Type B pancreatic cell (in vitro differentiated cells): ENCODE results near the gene DRD4. TPM values are rescaled to one million over a fixed set of nuclear protein-coding genes. Genes with fewer than 3 reads are reported as not detected.
A peak's percentile ranks its signal among the peaks of the same experiment; 100 is the strongest.

Experiments used
- DNase-seq: peaks from one replicate; pipeline ENCODE4 v3.0.0; 2021; ENCODE audit warnings: mixed read lengths; ENCODE audit not compliant: unreplicated experiment; ENCODE audit errors: extremely low spot score
- H3K27ac Mint-ChIP-seq: 2 replicates; pipeline ENCODE4 v1.8.0; 2021; ENCODE audit warnings: mild to moderate bottlenecking, mixed read lengths
- H3K27me3 Mint-ChIP-seq: 2 replicates; pipeline ENCODE4 v1.8.0; 2021; ENCODE audit warnings: mixed read lengths
- H3K36me3 Mint-ChIP-seq: 2 replicates; pipeline ENCODE4 v1.8.0; 2021; ENCODE audit warnings: mixed read lengths
- H3K4me1 Mint-ChIP-seq: one replicate; pipeline ENCODE4 v1.8.0; 2021; ENCODE audit warnings: mixed read lengths; ENCODE audit not compliant: unreplicated experiment
- H3K4me3 Mint-ChIP-seq: 2 replicates; pipeline ENCODE4 v1.8.0; 2021; ENCODE audit warnings: mild to moderate bottlenecking, mixed read lengths
- H3K9me3 Mint-ChIP-seq: 2 replicates; pipeline ENCODE4 v1.8.0; 2021; ENCODE audit warnings: mixed read lengths
- total RNA-seq: library from RNA; stranded (reverse); gene quantifications from 2 replicates; pipeline ENCODE4 v1.2.1, GENCODE V29; 2021; ENCODE audit warnings: low replicate concordance
- TF ChIP-seq, protein P1 (sequence below): fragments of 200-600 bp; sonication (generic); conservative IDR thresholded peaks from 2 replicates; pipeline ENCODE4 v1.5.0; 2021; ENCODE audit warnings: antibody characterized with exemption, mild to moderate bottlenecking

Gene DRD4
- total RNA-seq, 1 donor from 2014 or later, result 1.2 TPM

DNA sequence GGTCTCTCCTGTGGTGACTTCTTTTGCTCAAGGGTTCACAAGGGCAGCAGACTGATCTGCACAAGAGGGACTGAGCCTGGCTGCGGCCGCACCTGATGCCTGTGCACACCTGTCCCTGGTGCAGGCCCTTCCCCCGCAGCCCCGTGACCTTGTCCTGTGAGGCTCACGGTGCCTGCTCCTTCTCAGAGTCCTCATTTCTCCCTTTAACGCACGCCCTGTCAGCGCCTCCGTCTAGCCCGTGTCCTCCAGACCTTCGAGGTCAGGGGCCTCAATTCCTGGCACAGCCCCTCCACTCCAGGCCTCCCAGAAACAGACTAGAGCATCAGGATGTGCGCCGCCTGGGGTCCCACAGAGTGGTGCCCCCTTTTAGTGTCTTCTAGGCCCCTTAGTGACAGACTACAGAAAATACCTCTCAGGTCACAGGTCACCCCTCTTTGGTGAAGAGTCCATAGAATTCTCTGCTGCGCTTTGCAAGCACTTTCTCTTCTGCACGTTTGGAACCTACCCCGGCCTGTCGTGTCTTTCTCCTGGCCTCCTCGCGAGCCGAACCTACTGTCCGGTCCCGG, 1.0 kb upstream of the DRD4 start:
- peaks cover 48% of the 10 kb centered on the region for H3K27me3 Mint-ChIP-seq
- H3K4me3 Mint-ChIP-seq, result no peak overlapping the region
- DNase-seq, result no peak
- no peaks in the 10 kb centered on the region for H3K36me3 Mint-ChIP-seq
- no peaks in the 10 kb centered on the region for H3K9me3 Mint-ChIP-seq
- no peaks in the 10 kb centered on the region for H3K4me1 Mint-ChIP-seq
- TF ChIP-seq, protein P1, sequence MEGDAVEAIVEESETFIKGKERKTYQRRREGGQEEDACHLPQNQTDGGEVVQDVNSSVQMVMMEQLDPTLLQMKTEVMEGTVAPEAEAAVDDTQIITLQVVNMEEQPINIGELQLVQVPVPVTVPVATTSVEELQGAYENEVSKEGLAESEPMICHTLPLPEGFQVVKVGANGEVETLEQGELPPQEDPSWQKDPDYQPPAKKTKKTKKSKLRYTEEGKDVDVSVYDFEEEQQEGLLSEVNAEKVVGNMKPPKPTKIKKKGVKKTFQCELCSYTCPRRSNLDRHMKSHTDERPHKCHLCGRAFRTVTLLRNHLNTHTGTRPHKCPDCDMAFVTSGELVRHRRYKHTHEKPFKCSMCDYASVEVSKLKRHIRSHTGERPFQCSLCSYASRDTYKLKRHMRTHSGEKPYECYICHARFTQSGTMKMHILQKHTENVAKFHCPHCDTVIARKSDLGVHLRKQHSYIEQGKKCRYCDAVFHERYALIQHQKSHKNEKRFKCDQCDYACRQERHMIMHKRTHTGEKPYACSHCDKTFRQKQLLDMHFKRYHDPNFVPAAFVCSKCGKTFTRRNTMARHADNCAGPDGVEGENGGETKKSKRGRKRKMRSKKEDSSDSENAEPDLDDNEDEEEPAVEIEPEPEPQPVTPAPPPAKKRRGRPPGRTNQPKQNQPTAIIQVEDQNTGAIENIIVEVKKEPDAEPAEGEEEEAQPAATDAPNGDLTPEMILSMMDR, result no peak
- H3K27ac Mint-ChIP-seq, result no peak overlapping the region

DNA sequence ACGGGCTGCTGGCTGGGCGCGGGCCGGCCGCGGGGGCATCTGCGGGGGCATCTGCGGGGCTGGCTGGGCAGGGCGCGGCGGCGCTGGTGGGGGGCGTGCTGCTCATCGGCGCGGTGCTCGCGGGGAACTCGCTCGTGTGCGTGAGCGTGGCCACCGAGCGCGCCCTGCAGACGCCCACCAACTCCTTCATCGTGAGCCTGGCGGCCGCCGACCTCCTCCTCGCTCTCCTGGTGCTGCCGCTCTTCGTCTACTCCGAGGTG, 194 bp downstream of the DRD4 start:
- Mint-ChIP-seq H3K36me3 (no peaks in the 10 kb centered on the region), H3K9me3 (no peaks in the 10 kb centered on the region), H3K27ac (no peak overlapping the region), H3K27me3 (peaks cover 51% of the 10 kb centered on the region), H3K4me1 (no peaks in the 10 kb centered on the region), H3K4me3 (peak overlapping the region; percentile 74)
- DNase-seq, result no peak
- TF ChIP-seq, protein P1, result no peak

DNA sequence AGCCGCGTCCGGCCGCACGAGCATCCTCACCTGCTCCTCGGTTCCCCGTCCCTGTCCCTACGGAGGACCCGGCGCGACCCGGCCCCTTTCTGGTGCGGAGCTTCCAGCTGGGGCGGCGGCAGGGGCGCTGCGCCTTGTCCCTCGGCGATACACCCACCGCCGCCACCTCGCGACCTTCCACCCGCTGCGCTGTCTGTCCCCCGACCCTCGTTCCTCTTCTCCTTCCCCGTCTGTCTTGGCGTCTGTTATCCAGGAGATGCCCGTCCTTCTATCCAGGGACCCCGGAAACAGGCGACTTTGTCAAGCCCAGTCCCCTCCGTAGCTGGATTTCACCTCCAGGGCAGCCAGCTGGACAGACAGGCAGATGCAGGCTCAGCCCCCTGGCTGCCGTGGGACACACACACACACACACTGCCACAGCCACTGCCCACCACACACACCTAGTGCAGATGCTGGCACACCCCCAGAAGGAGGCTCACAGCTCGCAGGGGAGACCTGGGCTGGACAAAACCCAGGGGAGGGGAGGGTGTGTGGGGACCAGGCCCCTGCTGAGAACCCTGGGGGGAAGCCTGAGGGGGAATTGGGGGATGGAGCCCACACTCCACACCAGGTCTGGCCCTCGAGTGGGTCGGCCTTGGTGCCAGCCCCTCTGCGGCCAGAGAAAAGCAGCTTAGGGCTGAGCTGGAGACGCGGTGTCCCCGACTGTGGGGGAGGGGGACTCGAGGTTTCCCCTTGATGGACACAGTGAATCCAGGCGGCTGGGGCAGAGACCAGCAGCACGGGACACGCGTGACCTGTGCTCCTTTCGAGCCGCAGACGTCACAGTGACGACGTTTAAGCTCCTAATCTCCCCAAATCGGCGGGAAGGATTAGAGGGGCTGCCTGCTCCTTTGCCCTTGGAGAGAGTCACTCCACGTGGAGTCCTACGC, 788 bp downstream of the DRD4 start:
- H3K27me3 Mint-ChIP-seq, result peaks cover 51% of the 10 kb centered on the region
- no peaks in the 10 kb centered on the region for H3K9me3 Mint-ChIP-seq
- no peaks in the 10 kb centered on the region for H3K36me3 Mint-ChIP-seq
- H3K4me1 Mint-ChIP-seq, result no peaks in the 10 kb centered on the region
- H3K4me3 Mint-ChIP-seq, result peak overlapping the region; percentile 74
- TF ChIP-seq, protein P1, result no peak
- no peak overlapping the region for H3K27ac Mint-ChIP-seq
- DNase-seq, result no peak

DNA sequence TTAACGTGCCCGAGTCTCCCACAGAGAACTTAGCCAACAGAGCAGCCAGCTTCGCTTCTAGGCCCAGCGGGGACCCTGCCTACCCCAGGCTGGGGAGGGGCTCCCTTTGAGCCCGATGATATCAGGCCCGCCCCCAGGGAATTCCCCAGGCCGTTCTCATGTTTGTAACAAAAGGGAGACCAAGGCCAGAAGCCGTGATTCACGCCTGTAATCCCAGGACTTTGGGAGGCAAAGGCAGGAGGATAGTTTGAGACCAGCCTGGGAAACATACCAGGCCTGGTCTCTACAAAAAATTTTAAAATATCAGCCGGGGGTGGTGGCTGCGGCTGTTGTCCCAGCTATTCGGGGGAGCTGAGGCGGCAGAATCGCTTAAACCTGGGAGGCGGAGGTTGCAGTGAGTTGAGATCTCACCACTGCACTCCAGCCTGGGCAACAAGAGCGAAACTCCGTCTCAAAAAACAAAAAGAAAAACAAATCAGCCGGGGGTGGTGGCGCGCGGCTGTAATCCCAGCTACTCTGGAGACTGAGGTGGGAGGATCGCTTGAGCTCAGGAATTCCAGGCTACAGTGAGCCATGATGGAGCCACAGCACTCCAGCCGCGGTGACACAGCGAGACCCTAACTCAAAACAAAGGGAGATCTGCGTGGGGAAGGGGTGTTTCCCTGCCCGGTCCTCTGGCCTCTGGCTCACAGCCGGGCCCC, 1.7 kb downstream of the DRD4 start:
- H3K27ac Mint-ChIP-seq, result peak overlapping the region; percentile 29

DNA sequence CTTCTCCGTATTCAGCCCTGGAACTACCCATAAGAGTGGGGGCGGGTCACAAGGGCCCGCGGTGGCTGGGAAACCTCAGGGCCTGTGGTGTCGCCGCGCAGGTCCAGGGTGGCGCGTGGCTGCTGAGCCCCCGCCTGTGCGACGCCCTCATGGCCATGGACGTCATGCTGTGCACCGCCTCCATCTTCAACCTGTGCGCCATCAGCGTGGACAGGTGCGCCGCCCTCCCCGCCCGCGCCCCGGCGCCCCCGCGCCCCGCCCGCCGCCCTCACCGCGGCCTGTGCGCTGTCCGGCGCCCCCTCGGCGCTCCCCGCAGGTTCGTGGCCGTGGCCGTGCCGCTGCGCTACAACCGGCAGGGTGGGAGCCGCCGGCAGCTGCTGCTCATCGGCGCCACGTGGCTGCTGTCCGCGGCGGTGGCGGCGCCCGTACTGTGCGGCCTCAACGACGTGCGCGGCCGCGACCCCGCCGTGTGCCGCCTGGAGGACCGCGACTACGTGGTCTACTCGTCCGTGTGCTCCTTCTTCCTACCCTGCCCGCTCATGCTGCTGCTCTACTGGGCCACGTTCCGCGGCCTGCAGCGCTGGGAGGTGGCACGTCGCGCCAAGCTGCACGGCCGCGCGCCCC, 2.4 kb downstream of the DRD4 start:
- H3K9me3 Mint-ChIP-seq, result no peaks in the 10 kb centered on the region
- no peak for DNase-seq
- TF ChIP-seq, protein P1, result no peak
- peaks cover 51% of the 10 kb centered on the region for H3K27me3 Mint-ChIP-seq
- H3K4me1 Mint-ChIP-seq, result no peaks in the 10 kb centered on the region
- H3K27ac Mint-ChIP-seq, result no peak overlapping the region
- H3K36me3 Mint-ChIP-seq, result no peaks in the 10 kb centered on the region
- H3K4me3 Mint-ChIP-seq, result no peak overlapping the region

More for the DNA sequence above, 1.7 kb downstream of the DRD4 start:
- DNase-seq, result no peak
- H3K4me1 Mint-ChIP-seq, result no peaks in the 10 kb centered on the region
- no peaks in the 10 kb centered on the region for H3K9me3 Mint-ChIP-seq
- H3K4me3 Mint-ChIP-seq, result peak overlapping the region; percentile 74
- H3K36me3 Mint-ChIP-seq, result no peaks in the 10 kb centered on the region
- H3K27me3 Mint-ChIP-seq, result peaks cover 51% of the 10 kb centered on the region
- TF ChIP-seq, protein P1, result no peak
